Measurements from ENCODE around the gene ARHGAP35.

GRCh38 chr19:46828484-46828883, 32.3 kb upstream of the ARHGAP35 start:
- TF ChIP-seq POLR2A (IDR thresholded peaks at IDR 0.05; ENCODE audit: low read length) (no peak), GATA1 (IDR thresholded peaks at IDR 0.05; ENCODE audit: low read depth, low read length) (no peak)
